IMR-90 (cell line): ENCODE data around the gene FRYL. TPM values are rescaled to one million over a fixed set of nuclear protein-coding genes. Genes with fewer than 3 reads are reported as not detected.

Experiments
- ATAC-seq: fragments of 200-7000 bp; cut with Tn5 transposase; 2 replicates; pipeline ENCODE4 v1.9.1; 2020; ENCODE audit warnings: low read depth, mild to moderate bottlenecking, moderate library complexity
- BruUV-seq: library from RNA; stranded (reverse); fragments of 400-500 nt; replicated peaks from 2 replicates; lab custom pipeline; 2021; lab: Mats Ljungman, UMichigan
- CTCF ChIA-PET: fragments of 300-600 bp; formaldehyde crosslinking; extraction: SDS; loops from one replicate; lab custom pipeline; 2021; ENCODE audit warnings: antibody characterized with exemption; lab: Yijun Ruan, JAX
- POLR2A ChIA-PET: fragments of 300-600 bp; sonication (Branson Sonifier 250); formaldehyde crosslinking; loops from one replicate; lab custom pipeline; 2022; ENCODE audit warnings: antibody characterized with exemption; ENCODE audit not compliant: unreplicated experiment; lab: Charles Lee
- DNase-seq: peaks from one replicate; pipeline ENCODE4 v3.0.0; 2013
- H2AFZ ChIP-seq: replicated peaks from 2 replicates; pipeline ENCODE3; 2013; ENCODE audit warnings: low read length, mild to moderate bottlenecking; ENCODE audit not compliant: poor library complexity
- H2AK5ac ChIP-seq: 2 replicates; pipeline ENCODE4 v1.6.1; 2013; ENCODE audit warnings: low read depth, low read length, inconsistent platforms
- H2AK9ac ChIP-seq: replicated peaks from 2 replicates; pipeline ENCODE3; 2013; ENCODE audit warnings: mild to moderate bottlenecking, low read depth, low read length, moderate library complexity; ENCODE audit not compliant: poor library complexity
- H2BK120ac ChIP-seq: 2 replicates; pipeline ENCODE4 v1.6.1; 2013; ENCODE audit warnings: low read depth, low read length, inconsistent platforms
- H2BK15ac ChIP-seq: 3 replicates; pipeline ENCODE4 v1.6.1; 2013; ENCODE audit warnings: low read depth, low read length, inconsistent platforms
- H2BK20ac ChIP-seq: 2 replicates; pipeline ENCODE4 v1.6.1; 2013; ENCODE audit warnings: low read depth, mild to moderate bottlenecking, inconsistent platforms, low read length, moderate library complexity
- H2BK5ac ChIP-seq: 2 replicates; pipeline ENCODE4 v1.6.1; 2013; ENCODE audit warnings: mild to moderate bottlenecking, low read depth, low read length, inconsistent platforms; ENCODE audit not compliant: poor library complexity, severe bottlenecking
- H3K14ac ChIP-seq: replicated peaks from 2 replicates; pipeline ENCODE4 v1.6.1; 2013; ENCODE audit warnings: low read depth, low read length, inconsistent platforms
- H3K18ac ChIP-seq: 2 replicates; pipeline ENCODE4 v1.6.1; 2013; ENCODE audit warnings: low read depth, low read length, control low read depth
- H3K23ac ChIP-seq: 2 replicates; pipeline ENCODE4 v1.6.1; 2013; ENCODE audit warnings: low read depth, low read length, inconsistent platforms
- H3K27ac ChIP-seq: 2 replicates; pipeline ENCODE4 v1.5.1; 2013; ENCODE audit warnings: mild to moderate bottlenecking, control low read depth, low read length; ENCODE audit not compliant: insufficient read depth
- H3K27me3 ChIP-seq: 2 replicates; pipeline ENCODE4 v1.6.1; 2013; ENCODE audit warnings: low read length; ENCODE audit not compliant: control insufficient read depth, insufficient read depth
- H3K36me3 ChIP-seq: 2 replicates; pipeline ENCODE4 v1.6.1; 2013; ENCODE audit warnings: low read length, mixed read lengths; ENCODE audit not compliant: control insufficient read depth, insufficient read depth
- H3K4ac ChIP-seq: 2 replicates; pipeline ENCODE4 v1.6.1; 2013; ENCODE audit warnings: low read depth, low read length, inconsistent platforms
- H3K4me1 ChIP-seq: 2 replicates; pipeline ENCODE4 v1.6.1; 2013; ENCODE audit warnings: low read length, mixed read lengths; ENCODE audit not compliant: control insufficient read depth, insufficient read depth
- H3K4me2 ChIP-seq: 2 replicates; pipeline ENCODE4 v1.6.1; 2013; ENCODE audit warnings: low read depth, mild to moderate bottlenecking, control low read depth, low read length, moderate library complexity
- H3K4me3 ChIP-seq: 2 replicates; pipeline ENCODE4 v1.5.1; 2013; ENCODE audit warnings: low read depth, mild to moderate bottlenecking, control low read depth, low read length, moderate library complexity; ENCODE audit not compliant: insufficient read depth
- H3K56ac ChIP-seq: 2 replicates; pipeline ENCODE4 v1.6.1; 2013; ENCODE audit warnings: low read length, inconsistent platforms; ENCODE audit not compliant: insufficient read depth; ENCODE audit errors: extremely low read depth
- H3K79me1 ChIP-seq, 2 experiments: 2 replicates each; pipeline ENCODE4 v1.6.1; 2013; ENCODE audit warnings: low read length in 2 of 2, inconsistent platforms in 1 of 2, low read depth in 1 of 2
- H3K9ac ChIP-seq: 2 replicates; pipeline ENCODE4 v1.6.1; 2013; ENCODE audit warnings: low read depth, low read length, control low read depth
- H3K9me1 ChIP-seq: 2 replicates; pipeline ENCODE4 v1.6.1; 2013; ENCODE audit warnings: low read length, inconsistent platforms; ENCODE audit not compliant: insufficient read depth
- H3K9me3 ChIP-seq: 2 replicates; pipeline ENCODE4 v1.6.1; 2013; ENCODE audit warnings: low read length; ENCODE audit not compliant: control insufficient read depth, insufficient read depth
- H4K20me1 ChIP-seq: 2 replicates; pipeline ENCODE4 v1.6.1; 2013; ENCODE audit warnings: low read length, inconsistent platforms; ENCODE audit not compliant: insufficient read depth
- H4K5ac ChIP-seq: 2 replicates; pipeline ENCODE4 v1.6.1; 2013; ENCODE audit warnings: mild to moderate bottlenecking, low read depth, low read length, control low read depth
- H4K8ac ChIP-seq, 2 experiments: 2 replicates each; pipeline ENCODE4 v1.6.1; 2013; ENCODE audit warnings: low read depth in 2 of 2, low read length in 2 of 2, control low read depth in 1 of 2, inconsistent platforms in 1 of 2
- H4K91ac ChIP-seq: 2 replicates; pipeline ENCODE4 v1.6.1; 2013; ENCODE audit warnings: low read depth, low read length, inconsistent platforms; ENCODE audit not compliant: insufficient read depth
- BHLHE40 ChIP-seq: fragments of 150-350 bp; IDR thresholded peaks from 2 replicates; pipeline ENCODE4 v1.6.1; 2016; ENCODE audit warnings: mild to moderate bottlenecking, low read depth, low read length
- CEBPB ChIP-seq: IDR thresholded peaks from 2 replicates; pipeline ENCODE4 v1.6.1; 2012; ENCODE audit warnings: low read depth, low read length, improper control_type of control experiment
- CHD1 ChIP-seq: IDR thresholded peaks from 2 replicates; pipeline ENCODE4 v1.6.1; 2012; ENCODE audit warnings: low read depth, low read length, improper control_type of control experiment
- MXI1 ChIP-seq: IDR thresholded peaks from 2 replicates; pipeline ENCODE4 v1.6.1; 2012; ENCODE audit warnings: low read depth, mild to moderate bottlenecking, low read length, moderate library complexity, borderline replicate concordance
- NFE2L2 ChIP-seq: fragments of 150-350 bp; IDR thresholded peaks from 2 replicates; pipeline ENCODE4 v1.6.1; 2016; ENCODE audit warnings: low read depth, mild to moderate bottlenecking, low read length
- RCOR1 ChIP-seq: IDR thresholded peaks from 2 replicates; pipeline ENCODE4 v1.6.1; 2012; ENCODE audit warnings: mild to moderate bottlenecking, low read length, improper control_type of control experiment; ENCODE audit not compliant: insufficient replicate concordance
- SMC3 ChIP-seq: fragments of 150-350 bp; IDR thresholded peaks from 2 replicates; pipeline ENCODE4 v1.6.1; 2016; ENCODE audit warnings: low read depth, mild to moderate bottlenecking, antibody characterized with exemption, low read length, moderate library complexity
- USF2 ChIP-seq: fragments of 150-350 bp; IDR thresholded peaks from 2 replicates; pipeline ENCODE4 v1.6.1; 2017; ENCODE audit warnings: mild to moderate bottlenecking, antibody characterized with exemption, low read length, low read depth
- WGBS, 2 experiments: methylation state at CpG; one replicate each; pipeline versions ENCODE4 v1.1.5 to v1.1.7; 2013; ENCODE audit warnings: missing lambda C conversion rate in 2 of 2; ENCODE audit not compliant: insufficient read length in 1 of 2; ENCODE audit errors: extremely low coverage in 2 of 2; 5-methylcytosine and 5-hydroxymethylcytosine counted together
- dilution Hi-C: fragments of 300-500 bp; cut with HindIII; formaldehyde crosslinking; loops from one replicate; pipeline ENCODE4 v1.14.3; 2018; ENCODE audit warnings: low sequenced_read_pairs; ENCODE audit not compliant: unreplicated experiment
- in situ Hi-C: fragments of 300-500 bp; cut with MboI; formaldehyde crosslinking; loops from 3 replicates; pipeline ENCODE4 v1.14.3; 2019; ENCODE audit warnings: low sequenced_read_pairs, inconsistent platforms, mixed read lengths
- intact Hi-C: fragments of 100-400 bp; cut with micrococcal nuclease; formaldehyde crosslinking; loops from 2 replicates; pipeline ENCODE4 v1.10.0; 2022
- polyA plus RNA-seq, 3 experiments: library from polyadenylated mRNA; depleted of rRNA; stranded (reverse); fragments of >200 nt; gene quantifications; 2 replicates each; pipeline ENCODE4 v1.2.3, GENCODE V29; 2012; ENCODE audit warnings: low replicate concordance in 1 of 3
- total RNA-seq: library from RNA; depleted of rRNA; stranded (reverse); fragments of >200 nt; gene quantifications from 2 replicates; pipeline ENCODE4 v1.2.3, GENCODE V29; 2012

Gene FRYL
- total and polyA plus RNA-seq, 2 of the 4 experiments (the other 2 are of a cell fraction) = 9.9 to 77.4 TPM

- no peak overlapping the region for H2BK120ac ChIP-seq
- no peak for ATAC-seq
- peak overlapping the region; percentile 1; the same call in 1 of the 2 replicates for H3K23ac ChIP-seq
- H3K27me3 ChIP-seq = peaks cover 70% of the 10 kb centered on the region
- TF ChIP-seq CHD1 (no peak), NFE2L2 (no peak), RCOR1 (no peak), SMC3 (no peak), MXI1 (no peak), USF2 (no peak), BHLHE40 (no peak), CEBPB (no peak)
- no peak overlapping the region for H3K14ac ChIP-seq
- H4K5ac ChIP-seq = no peak overlapping the region
- H3K4me3 ChIP-seq = no peak overlapping the region
- peaks cover 5% of the 10 kb centered on the region for H3K4me1 ChIP-seq
- H4K20me1 ChIP-seq = no peaks in the 10 kb centered on the region
- H4K91ac ChIP-seq = no peak overlapping the region
- no peak overlapping the region for H3K18ac ChIP-seq
- H3K9ac ChIP-seq = no peak overlapping the region
- no peak overlapping the region for H3K4ac ChIP-seq
- ChIA-PET POLR2A (no interaction called here), CTCF (no interaction called here)
- in situ Hi-C loops = loop anchor here (25.0 kb wide), 1 partner anchor 97 kb away; no protein-coding TSS in a partner anchor
- peak overlapping the region; percentile 33 for H2AK9ac ChIP-seq
- no peak overlapping the region for H3K56ac ChIP-seq
- no peak for DNase-seq
- no peak overlapping the region for H2BK20ac ChIP-seq
- no peak overlapping the region for H3K4me2 ChIP-seq
- no peaks in the 10 kb centered on the region for H3K36me3 ChIP-seq
- H3K79me1 ChIP-seq = no peaks in the 10 kb centered on the region
- no peak overlapping the region for H2AFZ ChIP-seq
- H2AK5ac ChIP-seq = no peak overlapping the region
- dilution Hi-C loops = no loop called here
- WGBS, 2 experiments = 23% methylated on average over 13 of the region's 22 CpGs; no CpG with 5 or more reads in 1 of the 2 experiments
- H3K9me3 ChIP-seq = peaks cover 25% of the 10 kb centered on the region
- no TSS peak for BruUV-seq
- H2BK5ac ChIP-seq = no peak overlapping the region
- H3K27ac ChIP-seq = no peak overlapping the region
- intact Hi-C loops = no loop called here
- no peak overlapping the region for H2BK15ac ChIP-seq
- H4K8ac ChIP-seq = no peak overlapping the region
- H3K9me1 ChIP-seq = no peaks in the 10 kb centered on the region
These were observed 295.4 kb downstream of the FRYL start for GRCh38 chr4:48484494-48485168.
